Measurements from ENCODE around the gene ACSS1.

DNA sequence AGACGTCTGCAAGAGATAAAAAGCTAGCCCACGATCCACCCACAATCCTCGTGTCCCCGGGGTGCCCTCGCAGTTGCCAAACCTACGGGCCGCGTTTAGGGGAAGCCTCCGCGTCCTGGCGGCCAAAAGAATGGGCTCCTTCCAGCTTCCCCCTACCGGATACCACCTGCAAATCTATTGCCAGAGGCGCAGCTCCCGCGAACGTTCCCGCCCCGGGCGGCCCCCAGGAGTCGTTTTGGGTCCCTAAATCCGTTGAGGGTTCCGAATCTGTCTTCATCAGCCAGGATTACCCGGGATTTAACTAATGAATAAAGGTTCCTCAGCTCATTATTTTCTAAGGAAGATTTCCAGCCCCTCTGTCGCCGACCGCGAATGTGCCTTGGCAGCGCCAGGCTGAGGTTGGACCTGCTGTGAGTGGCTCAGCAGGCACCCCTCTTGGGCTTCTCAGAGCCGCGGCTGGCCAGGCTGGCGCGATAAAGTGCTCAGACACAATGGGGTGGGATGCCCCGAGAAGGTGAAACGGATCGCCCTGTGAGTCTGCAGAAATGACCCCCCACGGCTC lies 26.8 kb upstream of the ACSS1 start:
- TF ChIP-seq, protein P1, sequence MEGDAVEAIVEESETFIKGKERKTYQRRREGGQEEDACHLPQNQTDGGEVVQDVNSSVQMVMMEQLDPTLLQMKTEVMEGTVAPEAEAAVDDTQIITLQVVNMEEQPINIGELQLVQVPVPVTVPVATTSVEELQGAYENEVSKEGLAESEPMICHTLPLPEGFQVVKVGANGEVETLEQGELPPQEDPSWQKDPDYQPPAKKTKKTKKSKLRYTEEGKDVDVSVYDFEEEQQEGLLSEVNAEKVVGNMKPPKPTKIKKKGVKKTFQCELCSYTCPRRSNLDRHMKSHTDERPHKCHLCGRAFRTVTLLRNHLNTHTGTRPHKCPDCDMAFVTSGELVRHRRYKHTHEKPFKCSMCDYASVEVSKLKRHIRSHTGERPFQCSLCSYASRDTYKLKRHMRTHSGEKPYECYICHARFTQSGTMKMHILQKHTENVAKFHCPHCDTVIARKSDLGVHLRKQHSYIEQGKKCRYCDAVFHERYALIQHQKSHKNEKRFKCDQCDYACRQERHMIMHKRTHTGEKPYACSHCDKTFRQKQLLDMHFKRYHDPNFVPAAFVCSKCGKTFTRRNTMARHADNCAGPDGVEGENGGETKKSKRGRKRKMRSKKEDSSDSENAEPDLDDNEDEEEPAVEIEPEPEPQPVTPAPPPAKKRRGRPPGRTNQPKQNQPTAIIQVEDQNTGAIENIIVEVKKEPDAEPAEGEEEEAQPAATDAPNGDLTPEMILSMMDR (IDR thresholded peaks at IDR 0.05; ENCODE audit: low read depth, low read length), result no peak
- TF ChIP-seq POLR2A (IDR thresholded peaks at IDR 0.05; ENCODE audit: extremely low read depth, insufficient read length), result no peak
- TF ChIP-seq MYC (IDR thresholded peaks at IDR 0.05; ENCODE audit: low read depth, low read length), result no peak
- TF ChIP-seq, protein P2, sequence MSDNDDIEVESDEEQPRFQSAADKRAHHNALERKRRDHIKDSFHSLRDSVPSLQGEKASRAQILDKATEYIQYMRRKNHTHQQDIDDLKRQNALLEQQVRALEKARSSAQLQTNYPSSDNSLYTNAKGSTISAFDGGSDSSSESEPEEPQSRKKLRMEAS (IDR thresholded peaks at IDR 0.05; ENCODE audit: low read depth, low read length), result no peak
